Measurements from ENCODE around the gene ART4.
A peak's percentile ranks its signal among the peaks of the same experiment; 100 is the strongest.

ART4 gene

DNA sequence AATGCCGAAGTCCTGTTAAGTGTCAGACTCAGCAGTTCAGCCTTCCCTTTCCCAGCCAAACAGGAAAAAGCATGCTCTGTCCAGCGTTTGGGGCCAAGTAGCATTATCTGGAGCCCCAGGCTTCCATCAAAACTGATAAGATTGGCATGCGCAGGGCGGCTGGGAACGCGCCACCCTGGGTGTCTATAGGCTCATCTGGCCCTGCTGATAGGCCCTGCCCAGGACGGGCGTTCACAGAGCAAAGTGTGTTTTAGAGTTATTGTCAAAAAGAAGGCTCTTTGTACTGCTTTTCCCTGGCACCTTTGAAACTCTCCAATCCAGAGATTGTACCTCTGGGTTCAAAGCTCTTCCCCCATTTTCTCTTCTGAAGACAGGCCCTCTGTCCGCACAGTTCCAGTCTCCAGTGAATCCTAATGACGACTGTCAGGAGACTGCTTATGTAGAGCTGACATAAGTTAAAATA is at the start of gene ART4:
Gene ART4 (minus strand): TSS at position 102 of the 463 bp plus-strand sequence. CDS start 413 bp downstream, outside the sequence.
- DNase-seq (ENCODE audit: low spot score), result no peak

DNA sequence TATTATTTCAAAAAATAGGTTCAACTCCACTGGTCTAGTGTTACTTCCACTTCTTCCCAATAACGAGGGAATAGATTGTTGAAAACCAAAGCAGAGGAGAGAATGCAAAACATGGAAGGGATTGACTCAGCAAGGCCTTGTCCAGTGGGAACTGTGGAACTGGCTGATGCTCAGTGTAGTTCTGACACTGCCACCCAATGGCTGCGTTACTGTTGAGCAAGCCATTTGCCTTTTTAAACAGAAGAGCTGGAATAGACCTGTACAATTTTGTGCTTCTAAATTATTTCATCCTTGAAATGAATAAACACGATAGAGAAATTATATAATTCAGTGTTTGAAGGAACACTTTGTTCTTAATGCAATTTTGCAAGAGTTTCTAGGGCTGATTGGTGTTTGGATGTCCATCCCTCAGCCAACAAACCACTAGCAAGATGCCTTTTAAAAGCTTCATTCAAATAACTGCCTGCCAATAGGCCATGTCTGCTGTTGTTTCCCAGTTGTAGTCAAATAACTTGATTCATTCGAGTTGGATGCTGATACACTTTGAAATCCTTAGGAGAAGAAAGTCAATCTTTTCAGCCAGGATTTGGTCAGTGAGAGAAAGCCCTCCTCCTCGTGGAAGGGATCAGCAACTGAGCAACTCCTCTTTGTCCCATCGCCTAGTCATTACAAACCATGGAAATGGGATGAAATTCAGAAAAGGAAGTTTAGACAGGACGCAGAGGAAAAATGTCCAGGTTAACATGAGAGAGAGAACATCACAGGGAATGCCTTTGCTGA is 49.6 kb upstream of the ART4 start:
- DNase-seq (ENCODE audit: low spot score), result peak; percentile 54

DNA sequence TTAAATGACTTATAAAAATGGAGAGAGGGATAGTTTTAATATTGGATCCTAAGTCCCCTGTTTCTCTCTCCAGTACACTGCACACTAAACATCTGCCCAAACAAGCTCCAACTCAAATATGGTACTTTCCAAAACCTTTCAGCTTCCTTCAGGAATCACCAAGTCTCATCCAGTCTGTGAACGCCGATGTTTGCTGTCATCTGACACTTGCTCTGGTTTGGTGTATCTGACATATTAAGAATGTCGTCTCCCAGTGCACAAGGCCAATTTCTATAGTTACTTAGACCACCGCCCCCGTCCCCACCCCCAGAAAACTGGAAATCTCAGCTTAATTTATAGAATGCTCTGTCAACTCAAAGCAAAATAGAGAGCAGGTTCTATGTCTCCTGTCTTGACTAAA is 47.4 kb upstream of the ART4 start:
- DNase-seq (ENCODE audit: low spot score), result no peak

- DNase-seq (ENCODE audit: low spot score), result no peak
These were observed 42.9 kb upstream of the ART4 start for GRCh38 chr12:14886271-14886670.

DNA sequence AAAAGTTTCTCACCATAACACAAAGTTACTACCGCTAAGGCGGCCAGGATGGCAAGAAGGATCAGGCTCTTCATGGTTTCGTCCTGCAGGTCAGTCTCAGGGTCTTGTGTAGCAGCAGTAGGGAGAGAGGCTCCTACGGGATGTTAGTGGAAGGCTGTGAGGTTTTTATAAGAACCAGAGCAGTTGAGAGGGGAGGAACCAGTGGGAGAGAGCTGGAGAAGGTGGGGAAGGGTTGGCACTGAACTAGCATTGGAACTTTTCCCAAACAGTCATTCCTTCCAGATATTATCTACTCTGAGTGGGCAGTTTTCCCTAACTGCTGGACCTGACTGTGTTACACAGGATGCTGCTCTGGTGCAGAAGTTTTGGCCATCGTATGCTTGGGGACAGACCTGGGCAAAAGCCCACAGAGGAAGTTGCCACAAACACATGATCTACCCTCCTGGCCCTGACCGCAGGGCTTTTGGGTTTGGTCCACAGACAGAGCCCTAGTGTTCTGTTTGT is 42.4 kb upstream of the ART4 start, which contains the start of gene MGP:
Gene MGP (minus strand): TSS at position 137 of the 504 bp plus-strand sequence. CDS start 63 bp downstream, at position 74.
- no peak for DNase-seq (ENCODE audit: low spot score)

GRCh38 chr12:14884458-14884878 is 41.1 kb upstream of the ART4 start:
- DNase-seq (ENCODE audit: low spot score), result peak; percentile 75

- DNase-seq (ENCODE audit: low spot score), result peak; percentile 47
These were observed 40.4 kb upstream of the ART4 start for GRCh38 chr12:14883686-14884085.

DNA sequence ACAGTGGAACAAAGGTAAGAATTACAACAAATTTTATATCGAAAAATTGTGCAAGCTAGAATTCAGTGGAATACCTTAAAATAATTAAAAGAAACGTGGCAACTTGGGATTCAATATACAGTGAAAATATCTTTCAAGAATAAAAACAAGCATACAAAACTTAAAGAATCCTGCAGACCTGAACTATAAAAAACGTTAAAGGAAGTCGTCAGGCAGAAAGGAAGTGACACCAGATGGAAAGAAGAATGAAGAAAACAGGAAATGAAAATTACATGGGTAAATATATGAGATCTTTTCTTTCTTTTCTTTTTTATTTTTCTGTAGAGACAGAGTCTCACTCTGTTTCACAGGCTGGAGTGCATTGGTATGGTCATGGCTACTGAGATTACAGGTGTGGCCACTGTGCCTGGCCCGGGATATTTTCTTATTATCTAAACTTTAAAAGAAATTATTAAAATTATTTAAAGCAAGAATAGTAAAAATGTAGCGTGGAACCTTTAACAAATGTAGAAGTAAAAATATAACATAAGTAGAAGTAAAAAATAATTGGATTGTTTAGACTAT is 37.6 kb upstream of the ART4 start:
- no peak for DNase-seq (ENCODE audit: low spot score)

DNA sequence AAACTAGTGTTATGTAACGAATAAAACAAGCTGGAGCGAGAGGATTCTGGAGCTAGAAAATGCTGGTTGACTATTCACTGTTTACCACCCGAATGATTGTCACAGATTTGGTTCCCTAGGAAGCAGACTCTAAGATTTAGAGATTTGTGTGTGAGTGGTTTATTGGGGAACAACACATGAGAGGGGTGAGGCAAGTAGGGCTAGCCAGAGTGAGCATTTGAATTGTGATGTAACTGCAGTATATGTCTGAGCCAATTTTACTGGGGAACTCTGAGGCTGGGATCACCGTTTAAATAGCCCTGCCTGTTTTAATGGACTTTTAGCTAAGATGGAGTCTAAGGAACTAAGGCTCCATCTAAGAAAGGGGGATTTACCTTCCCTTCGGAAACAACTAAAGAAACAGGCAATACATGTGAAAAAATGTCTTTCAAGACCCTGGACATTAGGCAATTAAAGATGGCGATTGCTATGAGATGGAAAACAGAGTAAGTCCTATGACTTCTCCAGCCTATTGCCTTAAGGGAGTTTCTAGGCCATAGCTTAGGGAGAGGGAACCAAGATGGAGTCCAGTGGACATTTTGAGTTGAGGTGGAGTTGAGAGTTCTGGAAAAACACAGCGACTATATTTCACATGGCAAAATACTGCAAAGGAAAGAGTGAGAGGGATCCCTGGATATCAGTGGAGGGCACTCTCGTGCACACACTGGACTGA is 36.1 kb upstream of the ART4 start:
- DNase-seq (ENCODE audit: low spot score), result no peak

DNA sequence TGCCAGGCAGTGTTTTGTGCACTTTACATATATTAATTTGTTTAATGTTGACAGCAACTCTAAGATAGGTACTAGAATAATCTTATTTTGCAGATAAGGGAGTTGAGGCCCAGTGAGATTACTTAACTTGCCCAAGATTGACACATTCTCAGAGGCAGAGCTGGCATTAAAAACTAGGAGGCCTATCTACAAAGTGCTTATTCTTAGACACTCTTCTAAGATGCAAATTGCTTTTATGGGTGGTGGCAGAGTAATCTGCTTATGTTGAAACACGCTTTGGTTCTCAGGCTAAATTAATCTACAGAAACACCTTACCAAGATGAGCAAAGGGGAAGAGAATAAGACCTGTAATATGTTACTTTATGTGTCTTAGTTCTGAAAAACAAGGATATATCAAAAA is 35.2 kb upstream of the ART4 start:
- peak; percentile 37 for DNase-seq (ENCODE audit: low spot score)

DNA sequence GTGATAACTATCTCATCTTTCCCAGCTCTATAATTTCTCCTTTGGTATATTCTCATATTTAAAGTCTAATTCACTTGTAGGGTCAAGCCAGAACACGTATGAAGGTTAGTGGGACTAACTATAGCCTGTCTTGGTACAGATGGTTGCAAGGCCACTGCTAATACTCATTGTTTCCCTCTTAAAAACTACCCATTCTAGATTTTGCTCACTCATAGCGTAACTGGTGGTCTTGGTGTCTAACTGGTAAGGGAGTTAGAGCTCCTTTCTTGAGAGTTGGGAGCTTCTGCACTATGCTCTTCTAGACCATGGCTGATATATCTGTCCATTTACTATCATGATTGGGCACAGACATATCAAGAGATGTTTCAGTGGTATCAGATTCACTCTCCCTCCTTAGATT is 33.5 kb upstream of the ART4 start:
- DNase-seq (ENCODE audit: low spot score), result no peak

DNA sequence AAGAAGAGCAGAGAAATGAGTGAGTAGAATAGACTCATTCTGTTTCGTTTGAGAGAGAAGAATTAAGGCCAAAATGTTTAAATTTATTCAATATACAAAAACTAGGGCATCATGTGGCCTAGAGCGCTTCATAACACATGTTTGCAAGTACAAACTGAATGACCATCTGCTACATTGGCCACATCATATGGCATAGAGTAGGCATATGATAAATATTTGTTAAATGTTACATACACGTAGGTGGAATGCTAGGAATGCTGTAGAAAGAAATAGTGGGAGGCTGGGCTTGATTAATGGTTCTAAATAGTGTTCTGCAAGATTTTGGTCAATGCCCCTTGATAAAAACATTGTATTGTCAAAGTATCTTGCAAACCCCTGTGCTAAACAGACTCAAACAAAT is 31.6 kb upstream of the ART4 start:
- no peak for DNase-seq (ENCODE audit: low spot score)

DNA sequence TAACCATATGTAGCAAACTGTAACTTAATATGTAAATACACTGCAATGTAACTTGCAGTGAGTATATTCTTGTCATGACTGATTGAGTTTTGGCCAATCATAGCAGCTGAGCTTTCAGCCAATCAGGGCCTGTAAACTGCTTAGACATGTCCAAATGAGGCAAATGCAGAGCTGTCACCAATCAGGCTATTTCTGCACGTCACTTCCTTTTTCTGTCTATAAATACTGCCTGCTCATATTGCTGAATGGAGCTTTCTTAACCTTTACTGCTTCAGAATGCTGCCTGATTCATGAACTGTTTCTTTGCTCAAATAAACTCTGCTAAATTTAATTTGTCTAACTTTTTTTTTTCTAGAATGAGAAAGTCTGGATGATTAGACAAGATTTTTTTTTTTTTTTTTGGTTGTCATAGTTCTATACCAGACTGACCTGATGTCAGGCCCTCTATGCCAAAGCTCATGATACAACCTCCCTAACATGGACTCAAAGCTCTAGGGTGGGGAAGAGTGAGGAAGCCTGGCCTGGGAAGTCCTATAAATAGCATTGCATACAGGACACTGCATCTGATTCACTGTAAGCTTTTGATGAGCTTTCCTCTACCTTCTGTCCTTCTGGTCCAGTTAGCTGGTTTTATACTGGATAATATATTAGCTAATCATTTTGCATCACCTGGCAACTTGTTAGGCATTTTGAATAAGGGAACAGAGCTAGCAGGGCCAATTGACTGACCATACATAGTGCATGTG is 30.3 kb upstream of the ART4 start:
- no peak for DNase-seq (ENCODE audit: low spot score)

DNA sequence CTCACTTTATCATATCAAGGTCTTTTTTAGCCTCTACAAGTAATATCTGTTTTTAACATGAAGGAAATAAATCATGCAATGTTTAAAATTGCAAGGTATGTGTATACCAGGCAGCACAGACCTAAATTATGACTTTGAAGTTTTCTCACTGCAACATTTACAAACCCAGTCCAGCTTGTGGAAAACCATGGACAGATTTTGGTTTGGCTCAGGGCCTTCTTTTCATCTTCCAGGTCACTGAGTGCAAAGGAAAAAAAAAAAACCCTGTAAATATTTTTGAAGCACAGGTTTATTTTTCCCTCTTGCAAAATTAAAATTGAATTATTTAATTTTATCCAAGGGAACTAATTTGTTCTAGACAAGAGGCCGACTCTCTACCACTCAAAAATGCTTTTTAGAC is 28.6 kb upstream of the ART4 start:
- no peak for DNase-seq (ENCODE audit: low spot score)

DNA sequence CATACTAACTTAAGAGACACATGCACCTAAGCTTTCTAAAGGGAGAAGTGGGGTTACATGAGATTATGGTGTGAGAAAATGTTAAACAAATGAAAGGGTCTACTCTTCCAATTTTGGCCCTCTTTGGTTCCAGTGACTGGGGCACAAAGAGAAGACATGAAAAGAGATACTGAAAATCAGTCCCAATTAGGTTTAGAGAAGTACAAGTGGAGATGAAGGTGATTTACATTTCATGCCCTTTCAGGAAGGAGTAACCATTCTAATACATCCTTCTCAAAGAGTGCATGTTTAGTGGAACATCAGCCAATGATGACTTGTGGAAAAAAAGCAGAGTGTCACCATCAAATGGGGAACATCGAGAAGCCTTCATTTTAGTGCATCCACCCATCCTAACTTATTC is 27.9 kb upstream of the ART4 start:
- no peak for DNase-seq (ENCODE audit: low spot score)

DNA sequence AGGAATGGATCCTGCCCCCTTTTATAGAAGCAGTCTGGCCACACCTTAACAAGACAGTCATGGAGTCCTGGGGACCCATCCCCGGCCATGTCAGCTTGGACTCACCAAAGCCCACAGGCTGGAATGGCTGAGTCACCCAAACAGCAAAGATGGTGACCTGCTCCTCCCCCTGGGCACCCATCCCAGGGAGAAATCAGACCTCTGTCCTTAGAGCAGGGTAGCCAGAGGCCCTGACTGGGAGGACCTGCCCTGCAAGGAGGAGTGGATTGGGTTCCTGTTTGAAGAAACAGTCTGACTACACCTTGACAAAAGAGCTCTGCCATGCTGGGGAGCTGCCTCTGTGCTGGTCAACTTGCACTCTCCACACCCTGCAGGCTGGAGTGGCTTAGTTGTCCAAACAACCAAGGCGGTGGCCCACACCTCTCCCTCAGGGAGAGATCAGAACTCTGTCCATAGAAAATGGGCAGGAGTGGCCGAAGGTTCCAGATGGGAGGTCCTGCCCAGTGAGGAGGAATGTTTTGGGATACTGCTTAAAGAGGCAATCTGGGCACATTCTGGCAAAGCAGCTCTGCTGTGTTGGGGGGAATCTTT is 25.7 kb upstream of the ART4 start:
- no peak for DNase-seq (ENCODE audit: low spot score)

DNA sequence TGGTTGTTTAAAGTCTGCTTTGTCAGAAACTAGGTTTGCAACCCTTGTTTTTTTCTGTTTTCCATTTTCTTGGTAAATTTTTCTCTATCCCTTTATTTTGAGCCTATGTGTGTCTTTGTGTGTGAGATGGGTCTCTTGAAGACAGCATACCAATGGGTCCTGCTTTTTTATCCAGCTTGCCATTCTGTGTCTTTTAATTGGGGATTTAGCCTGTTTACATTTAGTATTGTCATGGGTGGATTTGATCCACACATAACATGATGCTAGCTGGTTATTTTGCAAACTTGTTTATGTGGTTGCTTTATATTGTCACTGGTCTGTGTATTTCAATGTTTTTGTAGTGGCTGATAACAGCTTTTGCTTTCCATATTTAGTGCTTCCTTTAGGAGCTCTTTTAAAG is 17.2 kb upstream of the ART4 start:
- DNase-seq (ENCODE audit: low spot score), result no peak

DNA sequence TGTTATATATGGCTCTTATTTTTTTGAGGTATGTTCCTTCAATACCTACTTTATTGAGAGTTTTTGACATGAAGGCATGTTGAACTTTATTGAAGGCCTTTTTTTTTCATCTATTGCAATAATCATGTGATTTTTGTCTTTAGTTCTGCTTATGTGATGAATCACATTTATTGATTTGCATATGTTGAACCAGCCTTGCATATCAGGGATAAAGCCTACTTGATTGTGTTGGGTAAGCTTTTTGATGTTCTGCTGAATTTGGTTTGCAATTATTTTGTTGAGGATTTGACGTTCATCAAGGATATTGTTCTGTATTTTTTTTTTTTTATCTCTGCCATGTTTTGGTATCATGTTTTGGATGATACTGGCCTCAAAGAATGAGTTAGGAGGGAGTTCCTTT is 15.2 kb upstream of the ART4 start:
- DNase-seq (ENCODE audit: low spot score), result no peak

DNA sequence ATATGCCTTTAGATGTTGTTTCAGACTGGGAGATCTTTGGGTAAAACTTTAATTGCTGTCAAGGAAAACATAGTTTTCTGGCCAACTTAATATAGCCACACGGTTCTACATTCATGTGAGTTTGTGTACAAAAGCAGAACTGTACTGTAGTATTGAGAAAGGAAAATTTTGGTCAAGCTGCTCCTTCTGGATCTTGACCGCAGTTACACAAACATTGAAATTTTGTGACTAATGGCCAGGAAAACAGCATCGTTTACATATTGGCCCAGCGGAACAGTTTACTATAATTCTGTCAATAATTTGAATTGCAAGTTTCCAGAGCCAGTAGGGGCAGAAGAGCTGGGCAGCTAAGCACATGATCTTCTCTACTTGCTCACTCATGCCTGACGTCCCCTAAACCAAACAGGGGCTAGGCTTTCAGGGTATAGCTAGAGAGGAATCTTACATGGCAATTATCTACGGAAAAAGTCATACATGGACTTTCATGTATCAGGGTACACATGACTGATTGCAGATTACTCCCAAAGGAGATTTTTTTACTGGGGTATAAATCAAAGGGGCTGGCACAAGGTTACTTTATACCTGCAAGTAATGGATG is 11.4 kb upstream of the ART4 start:
- DNase-seq (ENCODE audit: low spot score), result no peak

DNA sequence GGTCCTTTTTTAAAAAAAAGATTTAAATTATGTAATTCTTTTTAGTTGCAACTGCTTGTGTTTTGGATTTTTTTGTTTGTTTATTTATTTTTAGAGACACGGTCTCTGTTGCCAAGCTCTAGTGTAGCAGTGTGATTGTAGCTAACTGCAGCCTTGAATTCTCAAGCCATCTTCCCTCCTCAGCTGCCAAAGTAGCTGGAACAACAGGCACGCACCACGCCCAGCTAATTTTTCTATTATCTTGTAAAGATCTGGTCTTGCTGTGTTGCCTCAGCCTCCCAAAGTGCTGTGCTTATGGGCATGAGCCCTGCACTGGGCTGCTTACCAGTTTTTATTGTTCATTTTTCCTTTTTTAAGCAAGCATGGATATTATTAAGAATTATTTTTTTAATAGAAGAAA is 10.6 kb upstream of the ART4 start:
- DNase-seq (ENCODE audit: low spot score), result no peak

DNA sequence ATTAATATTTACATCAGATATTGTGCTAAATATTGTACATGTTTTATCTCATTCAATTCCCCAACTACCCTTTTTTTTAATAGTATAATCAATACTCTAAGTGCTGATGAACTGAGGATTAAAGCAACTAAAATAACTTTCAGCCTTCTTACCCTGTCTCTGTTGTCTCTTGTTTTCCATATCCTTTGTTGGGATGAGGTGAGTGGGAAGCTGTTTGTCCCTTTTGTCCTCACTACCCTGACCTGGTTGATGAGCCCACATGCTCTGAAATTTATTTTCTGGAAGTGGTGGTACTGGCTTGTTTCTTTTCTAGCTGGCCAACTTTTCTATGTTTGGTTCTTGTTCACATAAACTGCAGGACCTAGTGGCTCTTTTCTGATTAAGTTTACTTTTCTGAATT is 9.6 kb upstream of the ART4 start:
- DNase-seq (ENCODE audit: low spot score), result no peak
